IMR-90 (cell line): ENCODE measurements around the gene TBC1D10B. TPM values are rescaled to one million over a fixed set of nuclear protein-coding genes. Genes with fewer than 3 reads are reported as not detected.
A peak's percentile ranks its signal among the peaks of the same experiment; 100 is the strongest.

Experiments used
- ATAC-seq: fragments of 200-7000 bp; cut with Tn5 transposase; 2 replicates; pipeline ENCODE4 v1.9.1; 2020; ENCODE audit warnings: low read depth, mild to moderate bottlenecking, moderate library complexity
- BruUV-seq: library from RNA; stranded (reverse); fragments of 400-500 nt; replicated peaks from 2 replicates; lab custom pipeline; 2021; lab: Mats Ljungman, UMichigan
- CTCF ChIA-PET: fragments of 300-600 bp; formaldehyde crosslinking; extraction: SDS; loops from one replicate; lab custom pipeline; 2021; ENCODE audit warnings: antibody characterized with exemption; lab: Yijun Ruan, JAX
- POLR2A ChIA-PET: fragments of 300-600 bp; sonication (Branson Sonifier 250); formaldehyde crosslinking; loops from one replicate; lab custom pipeline; 2022; ENCODE audit warnings: antibody characterized with exemption; ENCODE audit not compliant: unreplicated experiment; lab: Charles Lee
- DNase-seq: peaks from one replicate; pipeline ENCODE4 v3.0.0; 2013
- H2AFZ ChIP-seq: replicated peaks from 2 replicates; pipeline ENCODE3; 2013; ENCODE audit warnings: low read length, mild to moderate bottlenecking; ENCODE audit not compliant: poor library complexity
- H2AK5ac ChIP-seq: 2 replicates; pipeline ENCODE4 v1.6.1; 2013; ENCODE audit warnings: low read depth, low read length, inconsistent platforms
- H2AK9ac ChIP-seq: replicated peaks from 2 replicates; pipeline ENCODE3; 2013; ENCODE audit warnings: mild to moderate bottlenecking, low read depth, low read length, moderate library complexity; ENCODE audit not compliant: poor library complexity
- H2BK120ac ChIP-seq: 2 replicates; pipeline ENCODE4 v1.6.1; 2013; ENCODE audit warnings: low read depth, low read length, inconsistent platforms
- H2BK15ac ChIP-seq: 3 replicates; pipeline ENCODE4 v1.6.1; 2013; ENCODE audit warnings: low read depth, low read length, inconsistent platforms
- H2BK20ac ChIP-seq: 2 replicates; pipeline ENCODE4 v1.6.1; 2013; ENCODE audit warnings: low read depth, mild to moderate bottlenecking, inconsistent platforms, low read length, moderate library complexity
- H2BK5ac ChIP-seq: 2 replicates; pipeline ENCODE4 v1.6.1; 2013; ENCODE audit warnings: mild to moderate bottlenecking, low read depth, low read length, inconsistent platforms; ENCODE audit not compliant: poor library complexity, severe bottlenecking
- H3K14ac ChIP-seq: replicated peaks from 2 replicates; pipeline ENCODE4 v1.6.1; 2013; ENCODE audit warnings: low read depth, low read length, inconsistent platforms
- H3K18ac ChIP-seq: 2 replicates; pipeline ENCODE4 v1.6.1; 2013; ENCODE audit warnings: low read depth, low read length, control low read depth
- H3K23ac ChIP-seq: 2 replicates; pipeline ENCODE4 v1.6.1; 2013; ENCODE audit warnings: low read depth, low read length, inconsistent platforms
- H3K27ac ChIP-seq: 2 replicates; pipeline ENCODE4 v1.5.1; 2013; ENCODE audit warnings: mild to moderate bottlenecking, control low read depth, low read length; ENCODE audit not compliant: insufficient read depth
- H3K27me3 ChIP-seq: 2 replicates; pipeline ENCODE4 v1.6.1; 2013; ENCODE audit warnings: low read length; ENCODE audit not compliant: control insufficient read depth, insufficient read depth
- H3K36me3 ChIP-seq: 2 replicates; pipeline ENCODE4 v1.6.1; 2013; ENCODE audit warnings: low read length, mixed read lengths; ENCODE audit not compliant: control insufficient read depth, insufficient read depth
- H3K4ac ChIP-seq: 2 replicates; pipeline ENCODE4 v1.6.1; 2013; ENCODE audit warnings: low read depth, low read length, inconsistent platforms
- H3K4me1 ChIP-seq: 2 replicates; pipeline ENCODE4 v1.6.1; 2013; ENCODE audit warnings: low read length, mixed read lengths; ENCODE audit not compliant: control insufficient read depth, insufficient read depth
- H3K4me2 ChIP-seq: 2 replicates; pipeline ENCODE4 v1.6.1; 2013; ENCODE audit warnings: low read depth, mild to moderate bottlenecking, control low read depth, low read length, moderate library complexity
- H3K4me3 ChIP-seq: 2 replicates; pipeline ENCODE4 v1.5.1; 2013; ENCODE audit warnings: low read depth, mild to moderate bottlenecking, control low read depth, low read length, moderate library complexity; ENCODE audit not compliant: insufficient read depth
- H3K56ac ChIP-seq: 2 replicates; pipeline ENCODE4 v1.6.1; 2013; ENCODE audit warnings: low read length, inconsistent platforms; ENCODE audit not compliant: insufficient read depth; ENCODE audit errors: extremely low read depth
- H3K79me1 ChIP-seq, 2 experiments: 2 replicates each; pipeline ENCODE4 v1.6.1; 2013; ENCODE audit warnings: low read length in 2 of 2, inconsistent platforms in 1 of 2, low read depth in 1 of 2
- H3K9ac ChIP-seq: 2 replicates; pipeline ENCODE4 v1.6.1; 2013; ENCODE audit warnings: low read depth, low read length, control low read depth
- H3K9me1 ChIP-seq: 2 replicates; pipeline ENCODE4 v1.6.1; 2013; ENCODE audit warnings: low read length, inconsistent platforms; ENCODE audit not compliant: insufficient read depth
- H3K9me3 ChIP-seq: 2 replicates; pipeline ENCODE4 v1.6.1; 2013; ENCODE audit warnings: low read length; ENCODE audit not compliant: control insufficient read depth, insufficient read depth
- H4K20me1 ChIP-seq: 2 replicates; pipeline ENCODE4 v1.6.1; 2013; ENCODE audit warnings: low read length, inconsistent platforms; ENCODE audit not compliant: insufficient read depth
- H4K5ac ChIP-seq: 2 replicates; pipeline ENCODE4 v1.6.1; 2013; ENCODE audit warnings: mild to moderate bottlenecking, low read depth, low read length, control low read depth
- H4K8ac ChIP-seq, 2 experiments: 2 replicates each; pipeline ENCODE4 v1.6.1; 2013; ENCODE audit warnings: low read depth in 2 of 2, low read length in 2 of 2, control low read depth in 1 of 2, inconsistent platforms in 1 of 2
- H4K91ac ChIP-seq: 2 replicates; pipeline ENCODE4 v1.6.1; 2013; ENCODE audit warnings: low read depth, low read length, inconsistent platforms; ENCODE audit not compliant: insufficient read depth
- BHLHE40 ChIP-seq: fragments of 150-350 bp; IDR thresholded peaks from 2 replicates; pipeline ENCODE4 v1.6.1; 2016; ENCODE audit warnings: mild to moderate bottlenecking, low read depth, low read length
- CEBPB ChIP-seq: IDR thresholded peaks from 2 replicates; pipeline ENCODE4 v1.6.1; 2012; ENCODE audit warnings: low read depth, low read length, improper control_type of control experiment
- CTCF ChIP-seq: conservative IDR thresholded peaks from 2 replicates; pipeline ENCODE4 v1.5.1; 2012; ENCODE audit warnings: mild to moderate bottlenecking, low read depth, low read length, improper control_type of control experiment
- ELK1 ChIP-seq: fragments of 150-350 bp; IDR thresholded peaks from 2 replicates; pipeline ENCODE4 v1.6.1; 2016; ENCODE audit warnings: low read depth, mild to moderate bottlenecking, low read length, moderate library complexity, borderline replicate concordance
- FOS ChIP-seq: fragments of 150-350 bp; IDR thresholded peaks from 2 replicates; pipeline ENCODE4 v1.6.1; 2016; ENCODE audit warnings: low read depth, low read length
- POLR2A ChIP-seq: IDR thresholded peaks from 2 replicates; pipeline ENCODE4 v1.6.1; 2012; ENCODE audit warnings: mild to moderate bottlenecking, low read depth, low read length
- RFX5 ChIP-seq: IDR thresholded peaks from 2 replicates; pipeline ENCODE4 v1.8.0; 2012; ENCODE audit warnings: low read depth, mild to moderate bottlenecking, low read length, moderate library complexity
- WGBS, 2 experiments: methylation state at CpG; one replicate each; pipeline versions ENCODE4 v1.1.5 to v1.1.7; 2013; ENCODE audit warnings: missing lambda C conversion rate in 2 of 2; ENCODE audit not compliant: insufficient read length in 1 of 2; ENCODE audit errors: extremely low coverage in 2 of 2; 5-methylcytosine and 5-hydroxymethylcytosine counted together
- dilution Hi-C: fragments of 300-500 bp; cut with HindIII; formaldehyde crosslinking; loops from one replicate; pipeline ENCODE4 v1.14.3; 2018; ENCODE audit warnings: low sequenced_read_pairs; ENCODE audit not compliant: unreplicated experiment
- in situ Hi-C: fragments of 300-500 bp; cut with MboI; formaldehyde crosslinking; loops from 3 replicates; pipeline ENCODE4 v1.14.3; 2019; ENCODE audit warnings: low sequenced_read_pairs, inconsistent platforms, mixed read lengths
- intact Hi-C: fragments of 100-400 bp; cut with micrococcal nuclease; formaldehyde crosslinking; loops from 2 replicates; pipeline ENCODE4 v1.10.0; 2022
- polyA plus RNA-seq, 3 experiments: library from polyadenylated mRNA; depleted of rRNA; stranded (reverse); fragments of >200 nt; gene quantifications; 2 replicates each; pipeline ENCODE4 v1.2.3, GENCODE V29; 2012; ENCODE audit warnings: low replicate concordance in 1 of 3
- total RNA-seq: library from RNA; depleted of rRNA; stranded (reverse); fragments of >200 nt; gene quantifications from 2 replicates; pipeline ENCODE4 v1.2.3, GENCODE V29; 2012

TBC1D10B gene
- total and polyA plus RNA-seq, 2 of the 4 experiments (the other 2 are of a cell fraction): 8.4 to 24.9 TPM

GRCh38 chr16:30395992-30396585 lies 25.8 kb upstream of the TBC1D10B start:
- H3K4me3 ChIP-seq: peak overlapping the region; percentile 95

More at GRCh38 chr16:30395992-30396585, 25.8 kb upstream of the TBC1D10B start:
- POLR2A ChIA-PET: interaction anchor here (0.5 to 1.3 kb wide), 3 partner anchors 11 to 321 kb away, joined by 3 to 7 read pairs (median 5); partner anchors contain the start of gene ZNF771
- H3K9me3 ChIP-seq: no peaks in the 10 kb centered on the region
- peak overlapping the region; percentile 2 for H2BK5ac ChIP-seq
- H2BK20ac ChIP-seq: no peak overlapping the region
- peak overlapping the region; percentile 73 for H3K9ac ChIP-seq
- H3K27me3 ChIP-seq: no peaks in the 10 kb centered on the region
- H3K4me2 ChIP-seq: peak overlapping the region; percentile 92
- peaks cover 12% of the 10 kb centered on the region; the same call in 1 of the 2 replicates for H3K36me3 ChIP-seq
- DNase-seq (no peak), ATAC-seq (no peak; the same call in 1 of the 2 replicates)
- no peaks in the 10 kb centered on the region for H4K20me1 ChIP-seq
- WGBS, 2 experiments: 18% methylated on average over 7 of the region's 13 CpGs; no CpG with 5 or more reads in 1 of the 2 experiments
- CTCF ChIA-PET: interaction anchor here (1.0 kb wide), 1 partner anchor 25 kb away, joined by 3 read pairs; no protein-coding TSS in a partner anchor
- H2AK5ac ChIP-seq: peak overlapping the region; percentile 83
- no peak overlapping the region for H3K18ac ChIP-seq
- peak overlapping the region; percentile 72 for H3K56ac ChIP-seq
- no TSS peak for BruUV-seq
- 0 out of 2 replicates have a peak overlapping the region, but pooled peaks have one; percentile 14 for H4K91ac ChIP-seq
- peak overlapping the region; percentile 70 for H3K27ac ChIP-seq
- H3K23ac ChIP-seq: peak overlapping the region; percentile 97
- no peaks in the 10 kb centered on the region for H3K9me1 ChIP-seq
- no peak overlapping the region for H2BK120ac ChIP-seq
- H4K8ac ChIP-seq: peak overlapping the region in 1 of 2 experiments; percentile 59; a peak in 2 of 4 replicates
- peaks cover 10% of the 10 kb centered on the region for H3K4me1 ChIP-seq
- H2AK9ac ChIP-seq: peak overlapping the region; percentile 94
- TF ChIP-seq BHLHE40 (no peak), RFX5 (no peak), ELK1 (no peak), FOS (no peak), CTCF (no peak), POLR2A (no peak), CEBPB (no peak)
- no peak overlapping the region for H2BK15ac ChIP-seq
- dilution Hi-C loops (no loop called here), intact Hi-C loops (loop anchor here (2.0 kb wide), 2 partner anchors 13 to 17 kb away; no protein-coding TSS in a partner anchor), in situ Hi-C loops (no loop called here)
- H2AFZ ChIP-seq: peak overlapping the region; percentile 98
- peak overlapping the region; percentile 70 for H3K4ac ChIP-seq
- H3K79me1 ChIP-seq: peaks cover 0 to 52% of the 10 kb centered on the region in 2 experiments
- H4K5ac ChIP-seq: peak overlapping the region; percentile 49; the same call in 1 of the 2 replicates
- peak overlapping the region; percentile 80 for H3K14ac ChIP-seq
